HepG2 (cell line): ENCODE results near the gene ALOX12. TPM values are rescaled to one million over a fixed set of nuclear protein-coding genes. Genes with fewer than 3 reads are reported as not detected.

Experiments
- ATAC-seq: fragments of 200-7000 bp; cut with Tn5 transposase; 3 replicates; pipeline ENCODE4 v1.9.1; 2020; ENCODE audit warnings: mild to moderate bottlenecking, moderate library complexity
- BruUV-seq: library from RNA; stranded (reverse); fragments of 400-500 nt; replicated peaks from 2 replicates; lab custom pipeline; 2021; lab: Mats Ljungman, UMichigan
- CTCF ChIA-PET: fragments of 300-600 bp; formaldehyde crosslinking; extraction: SDS; loops from one replicate; lab custom pipeline; 2021; ENCODE audit warnings: low total read pairs, inconsistent platforms, low intra/inter-chr PET ratio; lab: Yijun Ruan, JAX
- POLR2A ChIA-PET: fragments of 350-600 bp; sonication (Branson Sonifier 250); formaldehyde crosslinking; loops from one replicate; lab custom pipeline; 2020; ENCODE audit warnings: antibody characterized with exemption, inconsistent platforms; lab: Yijun Ruan, JAX
- DNase-seq: peaks from one replicate; pipeline ENCODE4 v3.0.0-alpha.2; 2015; ENCODE audit warnings: low spot score
- FAIRE-seq: peaks from 3 replicates; lab custom pipeline; 2011; peaks lifted over from hg19 to GRCh38; lab: Jason Lieb, UNC
- H2AFZ ChIP-seq: one replicate; pipeline ENCODE4 v1.6.1; 2011; ENCODE audit warnings: low read length, inconsistent platforms
- H3K27ac ChIP-seq: fragments of 300-600 bp; 3 replicates; pipeline ENCODE4 v1.8.0; 2011; ENCODE audit warnings: mixed run types, mild to moderate bottlenecking, mixed read lengths, low read length, inconsistent platforms; ENCODE audit not compliant: insufficient read depth; ENCODE audit errors: extremely low read length
- H3K27me3 ChIP-seq, 2 experiments: fragments of 200-600 bp in 1 of 2; 2 replicates in 1 of 2; 3 replicates in 1 of 2; pipeline versions ENCODE4 v1.6.0 to v1.8.0; 2011; ENCODE audit warnings: low read length in 2 of 2, mild to moderate bottlenecking in 2 of 2, moderate library complexity in 2 of 2, inconsistent platforms in 1 of 2; ENCODE audit not compliant: insufficient read depth in 2 of 2, control insufficient read depth in 1 of 2
- H3K36me3 ChIP-seq, 2 experiments: fragments of 200-600 bp in 1 of 2; replicated peaks in 1 of 2; 2 replicates in 1 of 2; 3 replicates in 1 of 2; pipeline versions ENCODE4 v1.5.1 to v1.8.0; 2011; ENCODE audit warnings: low read length in 2 of 2, inconsistent platforms in 1 of 2; ENCODE audit not compliant: insufficient read depth in 2 of 2, control insufficient read depth in 1 of 2
- H3K4me1 ChIP-seq: 2 replicates; pipeline ENCODE4 v1.5.1; 2012; ENCODE audit warnings: low read length, inconsistent platforms; ENCODE audit not compliant: insufficient read depth
- H3K4me2 ChIP-seq: 2 replicates; pipeline ENCODE4 v1.6.0; 2011; ENCODE audit warnings: low read depth, low read length, inconsistent platforms
- H3K4me3 ChIP-seq, 3 experiments: fragments of 200-600 bp in 1 of 3; sonication (generic), shearing (Covaris generic) in 1 of 3; replicated peaks in 1 of 3; 2 replicates each; pipeline ENCODE4 v1.5.1; 2011 to 2016; ENCODE audit warnings: low read length in 3 of 3, inconsistent platforms in 2 of 3, low read depth in 2 of 3, mild to moderate bottlenecking in 2 of 3, control low read depth in 1 of 3, mixed read lengths in 1 of 3; ENCODE audit not compliant: insufficient read depth in 1 of 3
- H3K79me2 ChIP-seq: one replicate; pipeline ENCODE4 v1.6.1; 2011; ENCODE audit warnings: low read length, inconsistent platforms; ENCODE audit not compliant: insufficient read depth
- H3K9ac ChIP-seq: 2 replicates; pipeline ENCODE4 v1.6.0; 2011; ENCODE audit warnings: mild to moderate bottlenecking, low read depth, low read length, inconsistent platforms; ENCODE audit not compliant: insufficient read depth
- H3K9me3 ChIP-seq: 2 replicates; pipeline ENCODE4 v1.5.1; 2012; ENCODE audit warnings: mild to moderate bottlenecking, low read length
- H4K20me1 ChIP-seq: 2 replicates; pipeline ENCODE4 v1.6.0; 2011; ENCODE audit warnings: inconsistent platforms, mild to moderate bottlenecking, low read length, moderate library complexity; ENCODE audit not compliant: insufficient read depth
- AKAP8 ChIP-seq: sonication (generic); formaldehyde crosslinking; IDR thresholded peaks from 2 replicates; pipeline ENCODE4 v1.5.1; 2020; ENCODE audit warnings: mild to moderate bottlenecking, missing genetic modification reagents
- FOXO4 ChIP-seq: sonication (generic); formaldehyde crosslinking; conservative IDR thresholded peaks from 2 replicates; pipeline ENCODE4 v1.8.1; 2023; ENCODE audit warnings: missing genetic modification reagents
- MEIS1 ChIP-seq: sonication (generic); formaldehyde crosslinking; IDR thresholded peaks from 2 replicates; pipeline ENCODE4 v1.9.0; 2021; ENCODE audit warnings: mild to moderate bottlenecking, missing genetic modification reagents, moderate library complexity, borderline replicate concordance
- ZBTB10 ChIP-seq: sonication (generic); formaldehyde crosslinking; IDR thresholded peaks from 2 replicates; pipeline ENCODE4 v1.4.0; 2020; ENCODE audit warnings: missing genetic modification reagents, borderline replicate concordance
- ZNF33A ChIP-seq: sonication (generic); formaldehyde crosslinking; IDR thresholded peaks from 2 replicates; pipeline ENCODE4 v1.5.1; 2020; ENCODE audit warnings: missing genetic modification reagents, mild to moderate bottlenecking, moderate library complexity, borderline replicate concordance
- ZNF451 ChIP-seq: sonication (generic); formaldehyde crosslinking; IDR thresholded peaks from 2 replicates; pipeline ENCODE4 v1.5.0; 2020; ENCODE audit warnings: mild to moderate bottlenecking, missing genetic modification reagents
- ZNF740 ChIP-seq: sonication (generic); formaldehyde crosslinking; IDR thresholded peaks from 2 replicates; pipeline ENCODE4 v1.4.0; 2020; ENCODE audit warnings: missing genetic modification reagents
- WGBS: methylation state at CpG from one replicate; pipeline ENCODE4 v1.1.6; 2017; ENCODE audit warnings: low lambda C conversion rate; 5-methylcytosine and 5-hydroxymethylcytosine counted together
- in situ Hi-C: cut with HindIII; loops from 2 replicates; pipeline ENCODE4 v1.10.0; 2017; ENCODE audit warnings: low pct_unique_long_range_greater_than_20kb; ENCODE audit not compliant: extremely low pct_ligation_motif_present
- intact Hi-C: fragments of 100-400 bp; cut with micrococcal nuclease; formaldehyde crosslinking; loops from one replicate; pipeline ENCODE4 v1.10.0; 2022; ENCODE audit not compliant: unreplicated experiment
- polyA plus RNA-seq, 8 experiments: library from polyadenylated mRNA; depleted of rRNA in 3 of 8; stranded (reverse) in 7 of 8; unstranded in 1 of 8; fragments of >200 nt; fragmentation: Illumina TruSeq in 4 of 8; extraction: Trizol in 4 of 8; gene quantifications; 2 replicates each; pipeline versions ENCODE4 v1.2.1 to v1.2.3, GENCODE V29; 2011 to 2016; ENCODE audit warnings: low read depth in 4 of 8, missing spikeins in 1 of 8, mixed read lengths in 1 of 8; ENCODE audit not compliant: insufficient read depth in 1 of 8
- total RNA-seq, 5 experiments: library from RNA; depleted of rRNA; stranded (reverse); fragments of >200 nt; fragmentation: Illumina TruSeq; extraction: Trizol; gene quantifications; 2 replicates each; pipeline ENCODE4 v1.2.3, GENCODE V29; 2016; ENCODE audit warnings: low read depth in 1 of 5

The ALOX12 gene
- total and polyA plus RNA-seq, 2 of the 13 experiments (the other 11 are each of a cell fraction or from before 2014, with no cell fraction given), result not detected

- no peak for ATAC-seq
- whole genome bisulfite sequencing, result 4% methylated on average over 3 of the region's 3 CpGs
- in situ Hi-C loops, result no loop called here
- ChIA-PET POLR2A (no interaction called here), CTCF (no interaction called here)
- Histone ChIP-seq H3K27me3 (peaks cover 1 to 24% of the 10 kb centered on the region in 2 experiments; a peak in 3 of 5 replicates), H3K9ac (no peak overlapping the region), H3K4me3 (no peak overlapping the region), H3K4me1 (peaks cover 29% of the 10 kb centered on the region), H2AFZ (no peak overlapping the region), H4K20me1 (no peaks in the 10 kb centered on the region), H3K79me2 (no peaks in the 10 kb centered on the region), H3K36me3 (no peaks in the 10 kb centered on the region), H3K4me2 (no peak overlapping the region), H3K27ac (no peak overlapping the region), H3K9me3 (no peaks in the 10 kb centered on the region)
- FAIRE-seq, result no peak
- no TSS peak for BruUV-seq
- intact Hi-C loops, result loop anchor here (10.0 kb wide), 1 partner anchor 184 kb away; no protein-coding TSS in a partner anchor
- no peak for DNase-seq
- TF ChIP-seq ZNF451 (CRISPR knock-in tag) (no peak), AKAP8 (CRISPR knock-in tag) (no peak), MEIS1 (no peak), ZBTB10 (CRISPR knock-in tag) (no peak), ZNF740 (CRISPR knock-in tag) (no peak), FOXO4 (CRISPR knock-in tag) (no peak), ZNF33A (CRISPR knock-in tag) (no peak)
These were observed 33.2 kb downstream of the ALOX12 start for GRCh38 chr17:7029096-7029495.
